Kidney tubule cell (primary cell): ENCODE results near the gene FARS2.

Experiments used
- DNase-seq: peaks from one replicate; pipeline ENCODE4 v3.0.0-alpha.2; 2018; ENCODE audit warnings: low spot score

The FARS2 gene

DNA sequence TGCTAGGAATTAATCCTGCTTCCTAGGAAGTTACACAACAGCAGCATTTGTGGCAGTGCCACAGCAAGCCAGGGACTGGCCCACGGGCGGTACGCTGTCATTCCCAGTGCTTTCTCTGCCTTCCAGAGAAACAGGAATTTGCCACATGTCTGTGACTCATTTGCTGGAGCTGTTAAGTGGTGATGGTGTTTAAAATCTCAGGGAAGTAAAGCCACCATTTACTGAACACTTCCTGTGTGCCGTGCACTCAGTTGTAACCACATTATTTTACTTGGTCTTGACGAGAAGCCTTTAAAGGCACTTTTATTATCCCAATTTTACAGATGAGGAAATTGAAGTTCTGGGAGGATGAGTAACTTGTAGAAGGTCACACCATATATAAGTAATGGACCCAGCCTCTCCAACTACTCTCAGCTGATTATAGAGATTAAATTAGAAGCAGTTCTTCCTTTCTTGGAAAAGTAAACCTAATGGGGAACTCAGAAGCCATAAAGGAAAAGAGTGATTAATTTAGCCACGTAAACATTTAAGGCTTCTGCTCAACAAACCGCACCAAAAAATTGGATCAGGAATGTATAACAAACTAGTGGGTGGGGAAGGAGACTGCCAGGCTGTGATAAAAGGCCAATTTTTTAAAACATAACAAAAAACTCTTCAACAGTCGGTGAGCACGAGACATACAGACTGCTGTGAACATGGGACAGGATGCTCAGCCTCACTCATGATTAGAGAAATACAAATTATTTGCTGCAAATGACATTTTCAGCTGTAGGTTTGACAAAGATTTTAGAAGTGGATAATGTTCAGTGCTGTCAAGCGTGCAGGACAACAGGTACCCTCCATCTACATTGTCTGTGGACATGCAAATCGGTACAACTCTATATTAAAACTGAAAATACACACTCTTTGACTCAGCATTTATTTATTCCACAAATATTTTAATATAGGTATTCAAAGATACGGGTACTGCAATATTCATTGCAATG, 434.2 kb downstream of the FARS2 start:
- peak; percentile 94 for DNase-seq

DNA sequence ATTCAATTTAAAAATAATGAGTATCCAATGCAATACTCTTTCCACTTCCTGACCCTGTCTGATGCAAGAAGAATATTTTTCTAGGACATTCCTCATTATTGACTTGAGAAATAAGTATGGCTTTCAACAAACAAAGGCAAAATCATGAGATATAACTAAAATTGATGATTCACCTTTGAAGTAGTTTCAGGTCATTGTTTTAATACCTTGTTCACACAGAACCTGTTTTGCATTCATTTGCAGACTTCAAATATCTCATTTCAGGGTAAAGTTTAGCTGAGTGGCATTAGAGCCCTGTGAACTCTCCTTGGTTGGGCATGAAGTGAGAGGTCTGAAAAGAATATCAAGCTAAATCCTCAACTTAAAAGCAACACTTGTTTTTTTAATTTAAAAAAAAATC, 436.2 kb downstream of the FARS2 start:
- peak; percentile 19 for DNase-seq

- no peak for DNase-seq
Observed at GRCh38 chr6:5698318-5698717, 437.0 kb downstream of the FARS2 start.

GRCh38 chr6:5699064-5699463, 437.8 kb downstream of the FARS2 start:
- DNase-seq, result peak; percentile 44

DNA sequence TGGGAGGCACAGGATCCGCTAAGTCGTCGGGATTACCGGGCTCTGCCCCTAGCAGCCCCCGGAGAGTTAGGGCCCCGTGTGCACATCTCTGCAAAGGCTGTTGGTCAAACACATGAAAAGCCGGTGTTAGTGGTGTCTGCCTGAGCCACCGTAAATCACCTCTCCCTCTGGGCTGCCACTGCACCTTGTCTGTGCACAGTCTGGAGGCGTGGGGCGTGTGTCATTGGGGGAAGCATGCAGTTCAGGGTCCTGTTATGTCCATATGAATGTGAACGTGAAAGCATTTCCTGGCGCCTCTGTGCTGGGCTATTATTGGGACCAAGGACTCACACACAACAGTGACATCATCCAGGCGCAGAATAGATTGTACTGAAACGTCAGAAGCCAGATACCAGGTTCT, 439.9 kb downstream of the FARS2 start:
- no peak for DNase-seq

GRCh38 chr6:5704708-5705107, 443.4 kb downstream of the FARS2 start:
- DNase-seq, result no peak

- no peak for DNase-seq
Observed at GRCh38 chr6:5705252-5705651, 443.9 kb downstream of the FARS2 start.

- no peak for DNase-seq
Observed at GRCh38 chr6:5706124-5707033, 445.1 kb downstream of the FARS2 start.

- DNase-seq, result no peak
Observed at GRCh38 chr6:5707281-5708045, 446.1 kb downstream of the FARS2 start.

- DNase-seq, result no peak
Observed at GRCh38 chr6:5710516-5710915, 449.2 kb downstream of the FARS2 start.

- no peak for DNase-seq
Observed at GRCh38 chr6:5710936-5711335, 449.6 kb downstream of the FARS2 start.

DNA sequence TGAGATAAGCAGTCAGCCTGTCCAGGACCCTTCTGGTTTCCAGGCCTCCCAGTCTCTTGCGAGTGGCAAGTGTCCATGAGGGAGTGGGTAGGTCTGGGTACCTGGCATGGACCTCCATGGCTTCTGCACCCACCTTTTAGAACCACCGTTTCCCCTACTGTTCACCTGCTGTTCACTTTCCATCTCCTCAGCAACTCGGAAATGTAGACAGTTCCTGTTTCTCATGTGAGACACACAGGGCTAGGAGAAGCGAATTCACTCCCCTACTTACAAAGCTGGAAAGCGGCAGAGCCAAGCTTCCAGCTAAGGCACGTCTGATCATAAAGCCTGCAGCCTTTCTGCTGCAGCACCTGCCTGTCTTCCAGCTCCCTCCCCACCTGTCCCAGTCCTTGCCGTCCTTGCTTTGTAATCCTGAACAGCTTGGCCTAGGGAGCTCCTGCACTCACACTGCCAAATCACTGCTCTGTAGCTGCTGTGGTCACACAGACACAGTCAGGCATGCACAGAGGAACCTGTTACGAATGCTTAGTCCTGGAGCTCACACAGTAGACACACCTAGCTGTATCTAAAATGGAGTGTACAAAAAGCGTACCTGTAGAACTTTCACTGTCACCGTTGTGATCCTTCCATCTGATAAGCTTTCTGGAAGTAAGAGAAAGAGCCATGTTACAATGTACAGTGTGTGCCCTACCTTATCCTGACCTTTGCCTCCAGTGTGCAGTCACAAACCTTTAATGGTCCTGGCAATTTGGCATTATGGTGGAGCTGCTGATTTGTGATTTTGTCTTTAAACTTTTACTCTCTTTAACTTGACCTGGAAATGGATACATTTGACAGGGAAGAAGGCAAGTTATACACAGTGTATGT, 451.3 kb downstream of the FARS2 start:
- no peak for DNase-seq

DNA sequence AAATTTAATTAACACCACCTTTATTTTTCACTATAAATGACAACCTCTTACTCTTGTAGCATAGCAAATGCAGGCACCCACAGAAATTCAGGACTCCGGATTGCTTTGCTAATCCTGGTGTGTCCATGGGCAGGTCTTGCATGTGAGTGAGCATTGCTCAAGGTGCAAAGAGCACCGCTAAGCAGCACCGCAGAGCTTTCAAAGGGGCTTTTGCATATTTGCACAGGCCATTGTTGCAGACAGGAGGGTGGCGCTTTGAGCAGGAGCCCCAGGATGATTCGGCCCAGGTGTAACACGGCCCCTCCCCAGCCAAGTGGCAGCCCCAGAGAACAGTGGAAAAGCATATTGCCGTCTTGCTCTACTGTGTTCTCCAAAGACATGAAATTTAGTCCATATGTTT, 452.2 kb downstream of the FARS2 start:
- no peak for DNase-seq

DNA sequence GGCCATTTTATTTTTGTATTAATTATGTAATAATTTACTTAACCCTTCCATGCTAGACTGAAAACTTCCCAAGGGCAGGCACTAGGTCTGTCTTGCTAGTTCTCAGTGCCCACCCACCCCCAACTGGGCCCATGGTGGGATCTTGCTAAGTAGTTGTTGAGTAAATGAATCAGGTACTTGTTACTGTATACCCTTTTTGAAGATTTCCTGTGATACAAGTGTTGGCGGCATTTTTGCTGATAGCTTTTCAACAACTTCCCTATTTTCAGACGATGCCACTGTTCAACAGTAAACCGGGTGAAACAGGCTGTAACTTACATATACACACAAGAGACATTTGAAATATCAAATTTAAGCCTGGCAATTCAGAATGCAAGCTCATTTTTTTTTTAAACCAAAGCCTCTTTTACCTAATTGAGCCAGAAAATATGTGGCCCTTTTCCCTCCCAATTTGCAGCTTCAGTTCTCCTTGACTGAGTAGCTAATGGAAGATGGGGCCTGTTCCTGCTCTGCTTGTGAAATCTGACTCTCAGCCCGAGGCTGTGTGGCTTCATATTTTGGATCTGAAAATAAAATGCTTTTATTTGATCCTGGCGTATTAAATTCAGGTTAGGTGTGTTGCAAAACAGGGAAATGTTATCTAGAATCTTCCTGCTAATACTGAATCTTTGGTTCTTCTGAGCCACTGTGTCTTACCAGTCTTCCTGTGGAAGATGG, 457.1 kb downstream of the FARS2 start:
- DNase-seq, result no peak

DNA sequence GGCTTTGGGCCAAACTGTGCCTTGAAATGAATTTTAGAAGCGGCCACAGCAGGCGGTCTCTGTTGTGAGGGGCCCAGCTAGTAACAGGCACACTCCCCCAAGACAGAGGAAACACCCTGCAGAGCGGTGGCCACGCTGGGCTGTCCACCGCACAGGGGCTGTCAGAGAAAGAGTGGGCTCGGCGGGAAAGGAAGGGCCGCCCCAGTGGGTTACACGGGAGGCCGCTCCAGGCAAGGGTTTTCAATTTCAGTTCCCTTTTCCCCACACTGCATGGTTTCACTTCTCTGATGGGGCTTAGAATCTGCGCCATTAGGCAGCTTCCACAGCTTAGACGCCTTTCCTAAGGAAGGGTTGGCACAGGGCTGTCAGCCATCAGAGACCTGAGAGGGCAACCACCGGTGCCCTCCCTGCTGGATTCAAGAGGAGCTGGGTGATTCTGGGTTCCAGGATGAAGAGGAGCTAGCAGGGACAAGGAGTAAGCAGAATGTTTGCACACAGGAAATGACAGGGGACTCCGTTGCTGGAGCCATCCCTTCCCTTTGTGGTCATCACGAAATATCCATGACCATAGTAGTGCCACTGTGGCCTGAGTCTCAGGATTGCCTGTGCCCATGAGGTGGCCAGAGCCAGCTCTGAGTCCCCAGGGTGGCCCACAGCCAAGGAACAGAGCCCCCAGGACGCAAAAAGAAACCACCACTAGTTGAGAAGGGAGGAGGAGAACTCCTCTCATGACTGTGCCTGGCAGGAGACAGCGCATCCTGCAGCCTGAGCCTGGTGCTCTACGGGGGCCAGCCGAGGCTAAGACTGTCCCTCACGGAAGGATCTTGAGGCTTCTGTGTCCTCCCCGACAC, 462.8 kb downstream of the FARS2 start:
- DNase-seq, result no peak

DNA sequence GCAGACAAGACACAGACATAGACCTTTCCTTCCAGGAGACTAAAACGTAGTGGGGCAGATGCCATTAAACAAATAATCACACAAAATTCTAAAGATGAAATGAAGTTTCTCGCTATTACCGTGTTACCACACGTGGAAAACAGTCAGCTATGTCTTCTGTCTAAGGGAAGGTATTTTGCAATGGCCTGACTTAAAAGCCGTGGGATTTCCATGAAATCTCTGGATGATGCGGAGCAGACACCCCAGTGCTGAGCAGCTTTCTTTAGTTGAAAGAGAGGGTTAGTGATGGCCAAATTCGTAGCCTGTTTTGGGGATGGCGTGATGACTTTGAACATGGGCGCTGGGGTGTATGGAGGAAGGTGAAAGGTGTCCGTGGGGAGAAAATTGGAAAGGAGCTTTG, 463.6 kb downstream of the FARS2 start:
- no peak for DNase-seq

GRCh38 chr6:5726976-5727718, 465.8 kb downstream of the FARS2 start:
- DNase-seq, result no peak

- DNase-seq, result no peak
Observed at GRCh38 chr6:5728351-5729079, 467.2 kb downstream of the FARS2 start.
